Gastrocnemius medialis (tissue), 4 donors: ENCODE measurements around the gene FNBP1L.

Experiments used
- CTCF ChIP-seq, 5 experiments: fragments of 450-650 bp in 3 of 5; fragments of 200-600 bp in 2 of 5; sonication (generic) in 2 of 5; IDR thresholded peaks in 4 of 5; conservative IDR thresholded peaks in 1 of 5; 1 replicate in 4 of 5; 2 replicates in 1 of 5; pipeline ENCODE4 v1.5.1; 2016 to 2019; ENCODE audit warnings: antibody characterized with exemption in 5 of 5, mild to moderate bottlenecking in 3 of 5, moderate library complexity in 3 of 5
- POLR2A ChIP-seq, 2 donors: fragments of 450-650 bp; IDR thresholded peaks; one replicate each; pipeline ENCODE4 v1.6.1; 2017; ENCODE audit warnings: antibody characterized with exemption in 2 of 2, mild to moderate bottlenecking in 2 of 2, moderate library complexity in 2 of 2

GRCh38 chr1:93585059-93585966, 137.4 kb downstream of the FNBP1L start:
- TF ChIP-seq POLR2A (IDR thresholded peaks at IDR 0.05), result no peak
- no peak for TF ChIP-seq CTCF (IDR thresholded peaks at IDR 0.05 in 4 of 5, conservative IDR thresholded peaks at IDR 0.05 in 1 of 5)
